HG03108 (cell line): ENCODE data around the gene POMGNT2.
"Not testable (repeated sequence)": the region's sequence is repeated elsewhere in the genome, so short reads cannot be mapped to it uniquely, and the experiment has no call there.

Experiments used
- ATAC-seq: cut with Tn5 transposase; IDR thresholded peaks from one replicate; pipeline ENCODE4 v1.9.1; 2021; ENCODE audit warnings: moderate library complexity; ENCODE audit not compliant: unreplicated experiment

The POMGNT2 gene

GRCh38 chr3:43048470-43048869 is 57.4 kb downstream of the POMGNT2 start:
- ATAC-seq = no peak

- ATAC-seq = no peak
These were observed 59.3 kb downstream of the POMGNT2 start for GRCh38 chr3:43046583-43046982.

GRCh38 chr3:43045079-43045478 is 60.8 kb downstream of the POMGNT2 start:
- not testable (repeated sequence) for ATAC-seq

GRCh38 chr3:43043793-43044192 is 62.1 kb downstream of the POMGNT2 start:
- ATAC-seq = no peak

GRCh38 chr3:43043071-43043766 is 62.7 kb downstream of the POMGNT2 start:
- ATAC-seq = no peak

GRCh38 chr3:43041517-43041916 is 64.4 kb downstream of the POMGNT2 start:
- no peak for ATAC-seq

GRCh38 chr3:43038010-43038409 is 67.9 kb downstream of the POMGNT2 start:
- no peak for ATAC-seq

- no peak for ATAC-seq
These were observed 69.1 kb downstream of the POMGNT2 start for GRCh38 chr3:43036621-43037423.

- ATAC-seq = no peak
These were observed 70.0 kb downstream of the POMGNT2 start for GRCh38 chr3:43035801-43036365.

GRCh38 chr3:43034911-43035310 is 71.0 kb downstream of the POMGNT2 start:
- no peak for ATAC-seq

GRCh38 chr3:43034200-43034599 is 71.7 kb downstream of the POMGNT2 start:
- no peak for ATAC-seq

- no peak for ATAC-seq
These were observed 72.9 kb downstream of the POMGNT2 start for GRCh38 chr3:43032646-43033628.

GRCh38 chr3:43031889-43032545 is 73.9 kb downstream of the POMGNT2 start:
- no peak for ATAC-seq

GRCh38 chr3:43031485-43031884 is 74.4 kb downstream of the POMGNT2 start:
- no peak for ATAC-seq

- ATAC-seq = no peak
These were observed 75.5 kb downstream of the POMGNT2 start for GRCh38 chr3:43030162-43030935.
